Mesenchymal stem cell (in vitro differentiated cells and primary cell): ENCODE measurements around the gene IFNG.
A peak's percentile ranks its signal among the peaks of the same experiment; 100 is the strongest.

Experiments
- DNase-seq: peaks from one replicate; pipeline ENCODE4 v3.0.0-alpha.2; 2013
- H2AFZ ChIP-seq: one replicate; pipeline ENCODE4 v1.6.1; 2013; ENCODE audit warnings: low read depth, mild to moderate bottlenecking, control low read depth, inconsistent platforms, low read length, moderate library complexity
- H2AK5ac ChIP-seq: 2 replicates; pipeline ENCODE4 v1.6.1; 2013; ENCODE audit warnings: low read length, moderate library complexity, mild to moderate bottlenecking, inconsistent platforms; ENCODE audit not compliant: severe bottlenecking
- H2BK120ac ChIP-seq: one replicate; pipeline ENCODE4 v1.6.1; 2013; ENCODE audit warnings: low read depth, mild to moderate bottlenecking, inconsistent platforms, low read length, moderate library complexity
- H2BK12ac ChIP-seq, 2 experiments: one replicate each; pipeline ENCODE4 v1.6.1; 2013; ENCODE audit warnings: inconsistent platforms in 2 of 2, low read length in 2 of 2, mild to moderate bottlenecking in 2 of 2, moderate library complexity in 2 of 2, control low read depth in 1 of 2
- H2BK15ac ChIP-seq: one replicate; pipeline ENCODE4 v1.6.1; 2013; ENCODE audit warnings: mild to moderate bottlenecking, low read depth, inconsistent platforms; ENCODE audit not compliant: poor library complexity, severe bottlenecking
- H2BK5ac ChIP-seq: 2 replicates; pipeline ENCODE4 v1.6.1; 2013; ENCODE audit warnings: low read depth, mild to moderate bottlenecking, low read length, control low read depth, inconsistent platforms; ENCODE audit not compliant: poor library complexity, severe bottlenecking
- H3K14ac ChIP-seq, 2 experiments: one replicate each; pipeline ENCODE4 v1.6.1; 2013; ENCODE audit warnings: inconsistent platforms in 2 of 2, low read length in 2 of 2, control low read depth in 1 of 2, mild to moderate bottlenecking in 1 of 2, moderate library complexity in 1 of 2
- H3K18ac ChIP-seq, 2 experiments: one replicate each; pipeline ENCODE4 v1.6.1; 2013; ENCODE audit warnings: inconsistent platforms in 2 of 2, low read length in 2 of 2, control low read depth in 1 of 2, low read depth in 1 of 2, mild to moderate bottlenecking in 1 of 2
- H3K23ac ChIP-seq, 2 experiments: one replicate each; pipeline ENCODE4 v1.6.1; 2013; ENCODE audit warnings: inconsistent platforms in 2 of 2, low read length in 2 of 2, mild to moderate bottlenecking in 2 of 2, moderate library complexity in 2 of 2, control low read depth in 1 of 2
- H3K27ac ChIP-seq: 2 replicates; pipeline ENCODE4 v1.5.1; 2013; ENCODE audit warnings: mild to moderate bottlenecking, moderate library complexity, low read length, control low read depth, inconsistent platforms; ENCODE audit not compliant: poor library complexity, severe bottlenecking
- H3K27me3 ChIP-seq, 2 experiments: 2 replicates each; pipeline versions ENCODE4 v1.6.1 to v1.7.0; 2013; ENCODE audit warnings: low read length in 2 of 2, mild to moderate bottlenecking in 2 of 2, moderate library complexity in 2 of 2, control low read depth in 1 of 2, inconsistent platforms in 1 of 2; ENCODE audit not compliant: control insufficient read depth in 1 of 2, insufficient read depth in 1 of 2
- H3K36me3 ChIP-seq, 2 experiments: 2 replicates each; pipeline versions ENCODE4 v1.6.1 to v1.7.0; 2013; ENCODE audit warnings: low read length in 2 of 2, control low read depth in 1 of 2, inconsistent platforms in 1 of 2, low read depth in 1 of 2, mild to moderate bottlenecking in 1 of 2; ENCODE audit not compliant: insufficient read depth in 2 of 2, control insufficient read depth in 1 of 2
- H3K4ac ChIP-seq, 2 experiments: one replicate each; pipeline ENCODE4 v1.6.1; 2013; ENCODE audit warnings: inconsistent platforms in 2 of 2, low read length in 2 of 2, mild to moderate bottlenecking in 2 of 2, moderate library complexity in 2 of 2, control low read depth in 1 of 2, low read depth in 1 of 2
- H3K4me1 ChIP-seq: 2 replicates; pipeline ENCODE4 v1.6.1; 2013; ENCODE audit warnings: low read depth, low read length, control low read depth; ENCODE audit not compliant: control insufficient read depth, insufficient read depth
- H3K4me2 ChIP-seq: 2 replicates; pipeline ENCODE4 v1.6.1; 2013; ENCODE audit warnings: low read length, mild to moderate bottlenecking, inconsistent platforms; ENCODE audit not compliant: poor library complexity, severe bottlenecking
- H3K4me3 ChIP-seq, 2 experiments: 2 replicates each; pipeline versions ENCODE4 v1.5.1 to v1.7.0; 2013; ENCODE audit warnings: low read length in 2 of 2, mild to moderate bottlenecking in 2 of 2, control low read depth in 1 of 2, low read depth in 1 of 2; ENCODE audit not compliant: insufficient read depth in 1 of 2
- H3K79me1 ChIP-seq: replicated peaks from 2 replicates; pipeline ENCODE4 v1.6.1; 2013; ENCODE audit warnings: mild to moderate bottlenecking, control low read depth, low read length, inconsistent platforms; ENCODE audit not compliant: poor library complexity, severe bottlenecking
- H3K9ac ChIP-seq: 2 replicates; pipeline ENCODE4 v1.7.0; 2013; ENCODE audit warnings: mild to moderate bottlenecking, low read length, moderate library complexity
- H3K9me3 ChIP-seq: 2 replicates; pipeline ENCODE4 v1.7.0; 2013; ENCODE audit warnings: mild to moderate bottlenecking, low read length; ENCODE audit not compliant: control insufficient read depth
- H4K8ac ChIP-seq: one replicate; pipeline ENCODE4 v1.6.1; 2013; ENCODE audit warnings: inconsistent platforms, mild to moderate bottlenecking, low read length, moderate library complexity
- H4K91ac ChIP-seq: one replicate; pipeline ENCODE4 v1.6.1; 2013; ENCODE audit warnings: mild to moderate bottlenecking, low read length, inconsistent platforms
- WGBS: methylation state at CpG from one replicate; pipeline ENCODE4 v1.1.7; 2013; ENCODE audit warnings: mixed read lengths; 5-methylcytosine and 5-hydroxymethylcytosine counted together

Gene IFNG

GRCh38 chr12:68109001-68109400, 50.5 kb downstream of the IFNG start:
- DNase-seq = no peak
- H3K4me1 ChIP-seq = no peaks in the 10 kb centered on the region
- H2AK5ac ChIP-seq = no peak overlapping the region
- no peak overlapping the region for H2AFZ ChIP-seq
- H3K9me3 ChIP-seq = no peaks in the 10 kb centered on the region
- H3K4me2 ChIP-seq = no peak overlapping the region
- no peak overlapping the region for H2BK5ac ChIP-seq
- H3K4me3 ChIP-seq = no peak overlapping the region
- H2BK12ac ChIP-seq = no peak overlapping the region
- H4K8ac ChIP-seq = no peak overlapping the region
- H3K27ac ChIP-seq = no peak overlapping the region
- no peak overlapping the region for H3K4ac ChIP-seq
- no peaks in the 10 kb centered on the region for H3K36me3 ChIP-seq
- no peaks in the 10 kb centered on the region for H3K79me1 ChIP-seq
- H2BK15ac ChIP-seq = no peak overlapping the region
- H3K9ac ChIP-seq = no peak overlapping the region
- no peak overlapping the region for H3K23ac ChIP-seq
- H3K18ac ChIP-seq = no peak overlapping the region
- H3K27me3 ChIP-seq = no peaks in the 10 kb centered on the region
- no peak overlapping the region for H2BK120ac ChIP-seq
- no peak overlapping the region for H4K91ac ChIP-seq
- H3K14ac ChIP-seq = no peak overlapping the region

GRCh38 chr12:68106660-68107059, 52.9 kb downstream of the IFNG start:
- Histone ChIP-seq H3K4ac (no peak overlapping the region), H2BK5ac (no peak overlapping the region), H3K27me3 (peaks cover 3 to 10% of the 10 kb centered on the region in 2 experiments), H3K14ac (no peak overlapping the region), H3K27ac (no peak overlapping the region), H3K4me3 (no peak overlapping the region), H2AFZ (no peak overlapping the region), H3K23ac (no peak overlapping the region), H3K36me3 (no peaks in the 10 kb centered on the region), H4K91ac (no peak overlapping the region), H3K79me1 (no peaks in the 10 kb centered on the region), H2BK15ac (no peak overlapping the region), H2AK5ac (no peak overlapping the region), H2BK12ac (no peak overlapping the region), H4K8ac (no peak overlapping the region), H3K9ac (no peak overlapping the region), H3K18ac (no peak overlapping the region), H3K4me2 (no peak overlapping the region), H2BK120ac (no peak overlapping the region), H3K4me1 (no peaks in the 10 kb centered on the region), H3K9me3 (no peaks in the 10 kb centered on the region)
- DNase-seq = no peak
- no CpG with 5 or more reads among the region's 1 CpG for WGBS

- Histone ChIP-seq H3K18ac (no peak overlapping the region), H4K91ac (no peak overlapping the region), H3K79me1 (no peaks in the 10 kb centered on the region), H3K27ac (no peak overlapping the region), H2BK12ac (no peak overlapping the region), H2BK15ac (no peak overlapping the region), H3K4ac (no peak overlapping the region), H2BK120ac (no peak overlapping the region), H3K14ac (no peak overlapping the region), H3K9ac (no peak overlapping the region), H3K4me1 (no peaks in the 10 kb centered on the region), H3K4me3 (no peak overlapping the region), H3K36me3 (no peaks in the 10 kb centered on the region), H2BK5ac (no peak overlapping the region), H3K4me2 (no peak overlapping the region), H2AFZ (no peak overlapping the region), H3K23ac (no peak overlapping the region), H2AK5ac (no peak overlapping the region), H3K27me3 (peaks cover 5 to 15% of the 10 kb centered on the region in 2 experiments), H3K9me3 (no peaks in the 10 kb centered on the region), H4K8ac (no peak overlapping the region)
- 58% methylated on average over 5 of the region's 5 CpGs for WGBS
- peak; percentile 26 for DNase-seq
Observed at GRCh38 chr12:68106160-68106559, 53.4 kb downstream of the IFNG start.
